NCI-H510A (cell line): ENCODE data around the gene ARID4B.
"Not testable (repeated sequence)": the region's sequence is repeated elsewhere in the genome, so short reads cannot be mapped to it uniquely, and the experiment has no call there.

Experiments
- DNase-seq: peaks from one replicate; lab custom pipeline; 2025; lab: John Stamatoyannopoulos, UW

The ARID4B gene

DNA sequence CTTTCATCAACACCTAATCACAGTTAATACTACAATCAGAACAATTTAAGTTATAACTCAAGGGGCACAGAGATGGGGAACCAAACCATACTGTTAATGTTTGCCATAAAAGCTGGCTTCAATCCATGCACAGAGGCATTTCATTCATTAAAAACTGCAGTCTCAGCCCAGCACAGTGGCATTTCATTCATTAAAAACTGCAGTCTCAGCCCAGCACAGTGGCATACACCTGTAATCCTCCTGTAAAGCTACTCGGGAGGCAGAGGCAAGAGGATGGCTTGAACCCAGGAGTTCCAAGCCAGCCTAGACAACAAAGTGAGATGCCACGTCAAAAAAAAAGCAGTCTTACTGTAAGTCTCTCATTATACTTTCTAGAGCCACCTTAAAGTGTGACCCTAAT, 29.2 kb downstream of the ARID4B start:
- no peak for DNase-seq

- no peak for DNase-seq
Observed at GRCh38 chr1:235297579-235297978, 30.4 kb downstream of the ARID4B start.

DNA sequence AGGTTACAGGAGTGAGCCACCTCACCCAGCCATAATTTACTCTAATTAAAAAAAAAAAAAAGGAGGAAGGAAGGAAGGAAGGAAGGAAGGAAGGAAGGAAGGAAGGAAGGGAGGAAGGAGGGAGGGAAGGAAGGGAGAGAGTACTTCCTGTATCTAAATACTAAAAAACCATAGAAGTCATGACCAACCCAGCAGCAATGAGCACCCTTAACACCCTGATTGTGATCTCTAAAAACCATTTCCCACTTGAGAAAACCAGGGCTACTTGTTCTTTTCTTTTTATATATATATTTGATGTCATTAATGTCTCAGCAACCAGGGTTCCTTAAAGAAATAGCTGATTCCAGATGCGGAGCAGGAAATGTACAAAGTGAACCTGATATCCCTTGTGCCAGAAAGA, 31.2 kb downstream of the ARID4B start:
- no peak for DNase-seq

DNA sequence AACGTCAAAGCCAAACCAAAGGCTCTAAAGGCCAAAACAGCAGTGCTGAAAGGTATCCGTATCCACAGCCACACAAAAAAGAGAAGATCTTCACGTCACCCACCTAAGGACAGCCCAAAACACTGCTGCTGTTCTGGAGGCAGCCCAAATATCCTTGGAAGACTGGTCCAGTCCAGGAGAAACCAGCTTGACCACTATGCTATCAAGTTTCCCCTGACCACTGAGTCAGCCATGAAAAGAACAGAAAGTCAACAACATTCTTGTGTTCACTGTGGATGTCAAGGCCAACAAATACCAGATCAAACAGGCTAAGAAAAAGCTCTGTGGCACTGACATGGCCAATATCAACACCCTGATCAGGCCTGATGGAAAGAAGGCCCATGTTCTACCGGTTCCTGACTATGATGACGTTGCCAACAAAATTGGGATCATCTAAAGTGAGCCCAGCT, 32.1 kb downstream of the ARID4B start:
- DNase-seq: no peak

- DNase-seq: no peak
Observed at GRCh38 chr1:235293322-235293942, 34.5 kb downstream of the ARID4B start.

- DNase-seq: no peak
Observed at GRCh38 chr1:235292790-235293189, 35.2 kb downstream of the ARID4B start.

GRCh38 chr1:235291599-235292091, 36.3 kb downstream of the ARID4B start:
- no peak for DNase-seq

DNA sequence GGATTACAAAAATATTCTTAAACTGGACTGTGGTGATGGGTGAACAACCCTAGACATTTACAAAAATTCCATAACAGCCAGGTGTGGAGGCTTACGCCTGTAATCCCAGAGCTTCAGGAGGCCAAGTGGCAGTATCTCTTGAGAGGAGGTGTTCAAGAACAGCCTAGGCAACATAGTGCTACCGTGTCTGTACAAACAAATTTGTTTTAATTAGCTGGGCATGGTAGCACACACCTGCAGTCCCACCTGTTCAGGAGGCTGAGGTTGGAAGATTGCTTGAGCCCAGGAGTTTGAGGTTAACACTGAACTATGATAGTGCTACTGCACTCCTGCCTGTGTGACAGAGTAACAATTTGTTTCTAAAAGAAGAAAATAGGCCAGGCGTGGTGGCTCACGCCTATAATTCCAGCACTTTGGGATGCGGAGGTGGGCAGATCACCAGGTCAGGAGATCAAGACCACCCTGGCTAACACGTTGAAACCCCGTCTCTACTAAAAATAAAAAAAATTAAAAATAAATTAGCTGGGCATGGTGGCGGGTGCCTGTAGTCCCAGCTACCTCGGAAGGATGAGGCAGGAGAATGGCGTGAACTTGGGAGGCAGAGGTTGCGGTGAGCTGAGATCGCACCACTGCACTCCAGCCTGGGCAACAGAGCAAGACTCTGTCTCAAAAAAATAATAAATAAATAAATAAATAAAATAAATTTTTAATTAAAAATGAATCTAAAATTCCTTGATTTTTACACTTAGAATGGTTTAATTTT, 37.1 kb downstream of the ARID4B start:
- DNase-seq: no peak

DNA sequence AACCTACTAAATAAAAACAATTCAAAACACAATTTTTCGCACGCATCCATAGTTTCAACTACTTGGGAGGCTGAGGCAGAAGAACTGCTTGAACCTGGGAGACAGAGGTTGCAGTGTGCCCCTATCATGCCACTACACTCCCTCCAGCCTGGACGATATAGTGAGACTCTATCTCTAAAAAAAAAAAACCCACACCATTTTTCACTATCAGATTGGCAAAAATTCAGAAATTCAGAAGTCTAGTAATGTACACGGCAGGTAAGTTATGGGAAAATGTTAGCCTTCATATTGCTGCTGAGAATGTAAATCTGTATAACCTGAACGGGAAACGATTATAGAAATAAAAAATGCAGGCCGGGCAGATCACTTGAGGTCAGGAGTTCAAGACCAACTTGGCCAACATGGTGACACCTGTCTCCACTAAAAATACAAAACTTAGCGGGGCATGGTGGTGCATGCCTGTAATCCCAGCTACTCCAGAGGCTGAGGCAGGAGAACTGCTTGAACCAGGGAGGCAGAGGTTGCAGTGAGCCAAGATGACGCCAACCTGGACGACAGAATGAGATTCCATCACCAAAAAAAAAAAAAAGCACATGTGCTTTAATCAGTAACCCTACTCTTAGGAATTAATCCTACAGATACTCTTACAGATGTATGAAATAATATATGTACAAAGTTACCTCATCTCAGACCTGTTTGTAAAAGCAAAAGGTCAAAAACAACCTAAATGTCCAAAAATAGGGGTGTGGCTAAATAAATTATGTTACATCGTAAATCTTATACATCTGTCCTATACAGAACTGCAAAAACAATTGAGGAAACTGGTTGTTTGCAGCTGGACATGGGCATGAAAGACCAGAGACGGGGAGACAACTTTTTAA, 37.9 kb downstream of the ARID4B start:
- DNase-seq: no peak

DNA sequence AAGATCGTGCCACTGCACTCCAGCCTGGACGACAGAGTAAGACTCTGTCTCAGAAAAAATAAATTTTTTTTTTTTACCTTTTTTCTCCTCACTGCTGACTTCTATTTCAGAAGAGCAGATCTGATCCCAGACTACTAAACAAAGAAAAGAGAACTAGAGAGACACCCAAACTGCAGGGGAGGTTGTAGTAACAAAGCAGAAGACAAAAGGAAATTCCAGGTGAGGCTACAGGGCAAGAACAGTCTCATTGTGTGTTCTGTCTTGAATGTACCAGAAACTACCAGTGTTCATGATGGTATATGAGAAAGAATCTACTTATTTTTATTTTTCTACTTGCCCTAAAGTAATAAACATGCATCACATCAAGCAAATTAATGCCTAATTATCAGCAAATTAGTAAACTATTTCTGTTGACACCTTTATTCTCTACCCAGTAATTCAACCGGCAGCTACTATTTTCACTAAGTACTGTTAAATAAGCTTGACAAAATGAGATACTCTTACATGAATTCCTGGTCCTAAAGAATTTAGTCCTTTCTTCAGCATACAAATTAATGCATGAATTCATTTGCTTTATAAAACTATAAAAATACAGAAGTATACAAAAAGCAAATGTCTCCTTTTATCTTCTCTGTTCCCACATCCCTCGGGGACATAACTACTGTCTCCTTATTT, 40.6 kb downstream of the ARID4B start:
- no peak for DNase-seq

DNA sequence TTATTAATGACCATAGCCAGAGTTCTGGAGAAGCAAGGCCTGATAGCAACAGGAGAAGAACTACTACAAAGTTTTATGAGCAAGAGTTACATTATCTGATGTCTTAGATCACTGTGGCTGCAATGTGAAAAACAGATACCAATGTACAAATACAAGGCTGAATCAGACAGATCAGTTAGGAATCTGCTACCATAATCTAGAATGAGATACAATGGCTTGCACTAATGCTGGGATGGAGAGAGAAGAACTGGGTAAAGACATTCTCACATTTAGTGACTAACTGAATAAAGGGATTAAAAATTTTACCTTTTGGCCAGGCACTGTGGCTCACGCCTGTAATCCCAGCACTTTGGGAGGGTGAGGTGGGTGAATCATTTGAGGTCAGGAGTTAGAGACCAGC, 41.3 kb downstream of the ARID4B start:
- no peak for DNase-seq

- no peak for DNase-seq
Observed at GRCh38 chr1:235284231-235284769, 43.7 kb downstream of the ARID4B start.

DNA sequence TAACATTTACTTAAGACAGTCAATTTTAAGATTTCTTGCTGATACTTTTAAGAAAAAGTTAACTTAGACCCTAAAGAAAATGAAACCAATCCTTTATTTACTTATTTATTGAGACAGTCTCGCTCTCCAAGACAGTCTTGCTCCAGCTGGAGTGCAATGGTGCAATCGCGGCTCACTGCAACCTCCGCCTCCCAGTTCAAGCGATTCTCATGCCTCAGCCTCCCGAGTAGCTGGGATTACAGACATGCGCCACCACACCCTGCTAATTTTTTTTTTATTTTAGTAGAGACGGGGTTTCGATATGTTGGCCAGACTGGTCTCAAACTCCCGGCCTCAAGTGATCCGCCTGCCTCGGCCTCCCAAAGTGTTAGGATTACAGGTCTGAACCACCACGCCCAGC, 44.3 kb downstream of the ARID4B start:
- not testable (repeated sequence) for DNase-seq

GRCh38 chr1:235280467-235280866, 47.5 kb downstream of the ARID4B start:
- no peak for DNase-seq

DNA sequence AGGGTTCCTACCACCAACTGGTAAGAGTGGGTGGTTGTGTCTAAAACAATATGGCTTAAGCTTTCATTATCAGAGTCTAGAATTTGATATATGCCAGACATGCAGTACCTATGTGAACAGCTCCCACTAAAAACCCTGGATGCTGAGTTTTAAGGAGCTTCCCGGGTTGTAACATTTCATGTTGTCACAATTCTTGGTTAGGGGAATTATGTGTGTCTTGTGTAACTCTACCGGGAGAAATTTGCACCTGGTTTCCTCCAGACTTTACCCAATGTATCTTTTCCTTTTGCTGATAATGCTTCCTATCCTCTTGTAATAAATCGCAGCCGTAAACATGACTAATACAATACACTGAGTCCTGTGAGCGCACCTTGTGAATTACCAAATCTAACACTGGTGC, 48.3 kb downstream of the ARID4B start:
- DNase-seq: no peak

DNA sequence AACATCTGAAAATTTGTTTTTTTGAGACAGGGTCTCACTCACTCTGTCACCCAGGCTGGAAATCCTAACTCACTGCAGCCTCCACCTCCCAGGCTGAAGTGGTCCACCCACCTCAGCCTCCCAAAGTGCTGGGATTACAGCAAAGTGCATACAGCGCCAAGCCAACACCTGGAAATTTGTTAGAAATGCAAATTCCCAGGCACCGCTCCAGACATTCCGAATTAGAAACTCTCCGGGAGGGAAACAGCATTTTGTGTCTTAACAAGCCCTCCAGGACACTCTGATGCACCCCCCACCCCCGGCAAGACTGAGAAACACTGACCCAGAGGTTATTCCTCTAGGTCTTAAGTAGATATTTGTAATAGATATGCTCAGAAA, 49.1 kb downstream of the ARID4B start:
- DNase-seq: no peak

DNA sequence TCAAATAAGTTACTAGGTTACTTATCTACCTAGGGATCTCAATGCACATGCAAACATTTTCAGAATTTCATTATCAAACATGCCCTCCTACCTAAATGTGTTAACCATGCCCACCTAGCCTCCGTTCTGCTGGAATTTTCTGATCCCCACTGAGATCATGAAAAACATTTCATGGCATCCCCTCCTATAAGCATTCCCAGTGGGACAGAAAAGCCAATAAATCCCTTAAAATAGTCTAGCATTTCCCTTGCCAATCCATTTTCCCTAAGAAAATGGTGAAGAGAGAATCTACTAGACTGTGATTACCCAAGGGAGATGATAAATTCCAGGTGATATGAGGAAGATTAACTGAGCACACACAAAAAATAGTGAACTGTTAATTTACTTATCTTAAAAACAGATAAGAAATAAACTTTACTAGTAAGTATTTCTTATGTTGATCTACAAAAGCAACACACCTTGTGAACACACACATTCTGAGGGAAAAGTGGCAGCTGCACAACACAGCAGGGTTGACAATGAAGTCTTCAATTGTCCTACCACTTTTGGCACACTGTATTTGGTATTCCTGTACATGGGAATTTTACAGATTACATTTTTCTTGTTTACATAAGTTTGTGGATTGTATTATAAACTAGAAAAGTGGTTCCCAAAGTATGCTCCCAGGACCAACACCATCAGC, 49.6 kb downstream of the ARID4B start:
- no peak for DNase-seq

DNA sequence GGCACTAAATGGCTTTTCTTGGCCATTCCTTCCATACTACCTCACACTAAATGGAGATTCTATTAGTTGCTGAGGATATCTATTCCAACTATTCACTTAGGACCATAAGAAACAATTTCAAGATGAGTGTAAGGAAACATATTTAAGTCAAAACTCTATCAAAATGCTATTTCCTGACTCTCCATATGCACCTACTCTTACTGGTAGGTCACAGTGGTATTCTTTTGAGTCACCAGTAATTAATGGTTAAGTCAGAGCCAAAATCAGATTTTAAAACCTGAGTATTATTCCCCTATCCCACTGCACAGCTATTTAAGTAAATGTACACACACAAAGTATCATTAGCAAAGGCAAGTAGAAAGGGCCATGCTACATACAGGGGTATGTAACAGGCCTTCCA, 50.3 kb downstream of the ARID4B start:
- DNase-seq: no peak

GRCh38 chr1:235275836-235276235, 52.1 kb downstream of the ARID4B start:
- DNase-seq: no peak

DNA sequence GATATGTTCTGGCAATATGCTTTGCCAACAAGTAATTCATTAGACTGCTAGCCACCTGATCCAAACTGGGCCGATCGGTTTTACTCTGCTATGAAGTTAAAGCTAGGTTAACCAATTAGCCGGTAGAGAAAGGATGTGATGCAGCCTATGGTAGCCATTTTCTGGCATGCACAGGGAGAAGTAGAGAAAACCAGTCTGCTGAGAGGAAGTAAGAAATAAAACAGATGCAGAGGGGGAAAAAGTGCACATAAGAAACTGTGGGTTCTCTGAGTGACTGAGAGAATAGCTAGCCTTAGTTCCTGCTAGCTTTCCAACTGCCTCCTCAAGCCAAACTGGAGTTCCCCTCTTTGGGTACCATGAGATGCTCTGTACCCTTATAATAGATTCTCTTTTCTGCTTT, 52.8 kb downstream of the ARID4B start:
- DNase-seq: no peak

- DNase-seq: no peak
Observed at GRCh38 chr1:235272851-235273250, 55.1 kb downstream of the ARID4B start.
